GM12878 (cell line): ENCODE measurements around the gene IL34. TPM values are rescaled to one million over a fixed set of nuclear protein-coding genes. Genes with fewer than 3 reads are reported as not detected.

Experiments
- ATAC-seq: fragments of 200-7000 bp; cut with Tn5 transposase; 3 replicates; pipeline ENCODE4 v1.9.1; 2020; ENCODE audit warnings: mild to moderate bottlenecking, moderate library complexity
- BruUV-seq: library from RNA; stranded (reverse); fragments of 400-500 nt; replicated peaks from 2 replicates; lab custom pipeline; 2021; lab: Mats Ljungman, UMichigan
- CTCF ChIA-PET: fragments of 300-600 bp; sonication (Branson Sonifier 250); formaldehyde crosslinking; extraction: SDS; loops from one replicate; lab custom pipeline; 2021; ENCODE audit warnings: inconsistent platforms; lab: Yijun Ruan, JAX
- POLR2A ChIA-PET: fragments of 350-600 bp; formaldehyde crosslinking; extraction: SDS; loops from one replicate; lab custom pipeline; 2021; ENCODE audit warnings: inconsistent platforms; lab: Charles Lee
- RAD21 ChIA-PET: fragments of 300-600 bp; sonication (Branson Sonifier 250); formaldehyde crosslinking; loops from one replicate; lab custom pipeline; 2023; ENCODE audit warnings: antibody characterized with exemption; ENCODE audit not compliant: unreplicated experiment; lab: Charles Lee
- SMC1A ChIA-PET: fragments of 300-600 bp; sonication (Branson Sonifier 250); formaldehyde crosslinking; loops from one replicate; lab custom pipeline; 2023; ENCODE audit not compliant: unreplicated experiment, uncharacterized antibody; lab: Charles Lee
- DNase-seq: peaks from one replicate; pipeline ENCODE4 v3.0.0-alpha.2; 2011; ENCODE audit warnings: low read depth, low spot score
- FAIRE-seq: peaks from 3 replicates; lab custom pipeline; 2011; peaks lifted over from hg19 to GRCh38; lab: Jason Lieb, UNC
- H2AFZ ChIP-seq: 2 replicates; pipeline ENCODE4 v1.6.0; 2011; ENCODE audit warnings: low read depth, low read length, control low read depth; ENCODE audit not compliant: control insufficient read depth
- H3K27ac ChIP-seq: 2 replicates; pipeline ENCODE4 v1.5.1; 2011; ENCODE audit warnings: control low read depth; ENCODE audit not compliant: control insufficient read depth, insufficient read depth
- H3K27me3 ChIP-seq, 2 experiments: replicated peaks in 1 of 2; 2 replicates each; pipeline versions ENCODE4 v1.6.0 to v1.6.1; 2011; ENCODE audit warnings: low read length in 1 of 2; ENCODE audit not compliant: control insufficient read depth in 2 of 2, insufficient read depth in 2 of 2
- H3K36me3 ChIP-seq, 2 experiments: 2 replicates each; pipeline ENCODE4 v1.5.1; 2011; ENCODE audit warnings: low read length in 1 of 2; ENCODE audit not compliant: control insufficient read depth in 2 of 2, insufficient read depth in 2 of 2
- H3K4me1 ChIP-seq: 2 replicates; pipeline ENCODE4 v1.6.1; 2011; ENCODE audit warnings: mild to moderate bottlenecking, low read length, moderate library complexity, mixed read lengths; ENCODE audit not compliant: control insufficient read depth, insufficient read depth
- H3K4me2 ChIP-seq: 2 replicates; pipeline ENCODE4 v1.6.0; 2011; ENCODE audit warnings: control low read depth; ENCODE audit not compliant: control insufficient read depth, insufficient read depth
- H3K4me3 ChIP-seq: fragments of 200-600 bp; sonication (generic); 2 replicates; pipeline ENCODE4 v1.5.1; 2016
- H3K79me2 ChIP-seq: 2 replicates; pipeline ENCODE4 v1.6.0; 2011; ENCODE audit warnings: low read length; ENCODE audit not compliant: control insufficient read depth, insufficient read depth
- H3K9ac ChIP-seq: 2 replicates; pipeline ENCODE4 v1.8.0; 2011; ENCODE audit warnings: low read length, control low read depth, mixed read lengths; ENCODE audit not compliant: control insufficient read depth, insufficient read depth
- H3K9me3 ChIP-seq: replicated peaks from 3 replicates; pipeline ENCODE4 v1.5.1; 2011; ENCODE audit warnings: mild to moderate bottlenecking, low read length; ENCODE audit not compliant: control insufficient read depth, insufficient read depth
- H4K20me1 ChIP-seq: 2 replicates; pipeline ENCODE4 v1.6.0; 2011; ENCODE audit not compliant: control insufficient read depth, insufficient read depth
- ASH2L ChIP-seq: fragments of 300-600, 200-600 bp; sonication (generic); IDR thresholded peaks from 2 replicates; pipeline ENCODE4 v1.6.1; 2017; ENCODE audit warnings: low read depth, mild to moderate bottlenecking, borderline replicate concordance
- CBX3 ChIP-seq: fragments of 200-600 bp; sonication (generic); IDR thresholded peaks from 2 replicates; pipeline ENCODE4 v1.6.1; 2016; ENCODE audit warnings: low read depth, borderline replicate concordance
- HCFC1 ChIP-seq: fragments of 150-350 bp; IDR thresholded peaks from 2 replicates; pipeline ENCODE4 v1.6.1; 2014; ENCODE audit warnings: low read length
- KDM1A ChIP-seq: fragments of 200-600 bp; sonication (generic); IDR thresholded peaks from 2 replicates; pipeline ENCODE4 v1.6.1; 2016; ENCODE audit warnings: borderline replicate concordance
- MEF2A ChIP-seq: IDR thresholded peaks from 2 replicates; pipeline ENCODE4 v1.6.1; 2011; ENCODE audit warnings: low read depth, mild to moderate bottlenecking, low read length, moderate library complexity; ENCODE audit not compliant: insufficient read depth
- MXI1 ChIP-seq: fragments of 150-350 bp; IDR thresholded peaks from 2 replicates; pipeline ENCODE4 v1.6.1; 2011; ENCODE audit warnings: low read depth, mild to moderate bottlenecking, inconsistent platforms, low read length, improper control_type of control experiment
- SMARCA5 ChIP-seq: fragments of 450-650 bp; IDR thresholded peaks from 2 replicates; pipeline ENCODE4 v1.6.1; 2017; ENCODE audit warnings: mild to moderate bottlenecking
- TARDBP ChIP-seq: IDR thresholded peaks from 2 replicates; pipeline ENCODE4 v1.6.1; 2016; ENCODE audit warnings: borderline replicate concordance
- WGBS: methylation state at CpG from one replicate; pipeline ENCODE4 v1.1.6; 2016; ENCODE audit warnings: low lambda C conversion rate; ENCODE audit not compliant: insufficient replicate concordance, insufficient coverage; ENCODE audit errors: missing lambda C conversion rate; 5-methylcytosine and 5-hydroxymethylcytosine counted together
- in situ Hi-C: fragments of 300-500 bp; cut with MboI; formaldehyde crosslinking; loops from 9 replicates; pipeline ENCODE4 v1.14.3; 2018; ENCODE audit warnings: mixed read lengths
- intact Hi-C: fragments of 100-400 bp; cut with micrococcal nuclease; formaldehyde crosslinking; loops from one replicate; pipeline ENCODE4 v1.14.2; 2022; ENCODE audit not compliant: unreplicated experiment
- polyA plus RNA-seq, 11 experiments: library from polyadenylated mRNA; depleted of rRNA in 4 of 11; unstranded in 6 of 11; stranded (reverse) in 5 of 11; fragments of >200 nt; fragmentation: Nextera tagmentation in 4 of 11; fragmentation: Illumina TruSeq in 1 of 11; extraction: Ambion mirVana in 4 of 11; extraction: Trizol in 1 of 11; gene quantifications; 1 replicate in 1 of 11; 2 replicates in 10 of 11; pipeline versions ENCODE4 v1.2.1 to v1.2.3, GENCODE V29; 2011 to 2016; ENCODE audit warnings: inconsistent platforms in 2 of 11, missing spikeins in 2 of 11, low read depth in 1 of 11
- total RNA-seq, 4 experiments: library from RNA; depleted of rRNA in 3 of 4; stranded (reverse); fragments of >200 nt in 3 of 4; fragmentation: Illumina TruSeq in 1 of 4; extraction: Trizol in 1 of 4; gene quantifications; 2 replicates each; pipeline versions ENCODE4 v1.2.1 to v1.2.3, GENCODE V29; 2013 to 2021

Gene IL34
- total and polyA plus RNA-seq, 10 of the 15 experiments (the other 5 are each of a cell fraction or from before 2014, with no cell fraction given), result 0.27 to 0.40 TPM; not detected in 8

- no peak for TF ChIP-seq ASH2L
- no peak for TF ChIP-seq CBX3
- TF ChIP-seq SMARCA5, result no peak
These were observed 40.2 kb downstream of the IL34 start (continued) for GRCh38 chr16:70686376-70687101.

- ChIA-PET SMC1A (no interaction called here), CTCF (no interaction called here), RAD21 (no interaction called here), POLR2A (interaction anchor here (0.6 kb wide), 1 partner anchor 123 kb away, joined by 4 read pairs; no protein-coding TSS in a partner anchor)
- in situ Hi-C loops, result no loop called here
- Histone ChIP-seq H3K4me3 (no peak overlapping the region), H4K20me1 (no peaks in the 10 kb centered on the region), H2AFZ (no peak overlapping the region), H3K9ac (no peak overlapping the region), H3K36me3 (no peaks in the 10 kb centered on the region), H3K4me1 (no peaks in the 10 kb centered on the region), H3K27me3 (no peaks in the 10 kb centered on the region), H3K27ac (no peak overlapping the region), H3K79me2 (no peaks in the 10 kb centered on the region), H3K9me3 (no peaks in the 10 kb centered on the region), H3K4me2 (no peak overlapping the region)
- intact Hi-C loops, result no loop called here
- 52% methylated on average over 5 of the region's 5 CpGs for WGBS
- BruUV-seq, result no TSS peak
- ATAC-seq (no peak), FAIRE-seq (no peak), DNase-seq (no peak)
- TF ChIP-seq KDM1A, result no peak
- TF ChIP-seq MXI1, result no peak
- TF ChIP-seq MEF2A, result no peak
- TF ChIP-seq TARDBP, result no peak
- no peak for TF ChIP-seq HCFC1
These were observed 40.7 kb downstream of the IL34 start for GRCh38 chr16:70687102-70687511.
